Caco-2 (cell line): ENCODE measurements around the gene IKBKE. TPM values are rescaled to one million over a fixed set of nuclear protein-coding genes. Genes with fewer than 3 reads are reported as not detected.
A peak's percentile ranks its signal among the peaks of the same experiment; 100 is the strongest.

Experiments
- Bru-seq: library from RNA; stranded (reverse); fragments of 400-500 nt; gene quantifications from one replicate; lab custom pipeline; 2021; lab: Mats Ljungman, UMichigan
- BruChase-seq, 2 experiments: library from RNA; stranded (reverse); fragments of 400-500 nt; gene quantifications; one replicate each; lab custom pipeline; 2021; lab: Mats Ljungman, UMichigan
- BruUV-seq: library from RNA; stranded (reverse); fragments of 400-500 nt; replicated peaks from 2 replicates; lab custom pipeline; 2021; lab: Mats Ljungman, UMichigan
- CTCF ChIA-PET: fragments of 300-600 bp; sonication (Branson Sonifier 250); formaldehyde crosslinking; loops from one replicate; lab custom pipeline; 2022; ENCODE audit warnings: antibody characterized with exemption; lab: Charles Lee
- POLR2A ChIA-PET: fragments of 300-600 bp; sonication (Branson Sonifier 250); formaldehyde crosslinking; loops from one replicate; lab custom pipeline; 2022; ENCODE audit warnings: antibody characterized with exemption; lab: Charles Lee
- DNase-seq, 2 experiments: peaks; one replicate each; pipeline versions ENCODE4 v3.0.0 to v3.0.0-alpha.2; 2020 to 2022
- H3K27me3 ChIP-seq: replicated peaks from 2 replicates; pipeline ENCODE4 v1.6.0; 2011; ENCODE audit warnings: low read length; ENCODE audit not compliant: control insufficient read depth, insufficient read depth
- H3K36me3 ChIP-seq: 2 replicates; pipeline ENCODE4 v1.5.1; 2011; ENCODE audit warnings: low read length; ENCODE audit not compliant: control insufficient read depth, insufficient read depth
- H3K4me1 ChIP-seq: fragments of 250-450 bp; sonication (Bioruptor Pico); 2 replicates; pipeline ENCODE4 v1.5.1; 2020; ENCODE audit warnings: mild to moderate bottlenecking
- H3K4me3 ChIP-seq: 2 replicates; pipeline ENCODE4 v1.5.1; 2011; ENCODE audit warnings: low read depth, mild to moderate bottlenecking, control low read depth, low read length
- H3K9me3 ChIP-seq: fragments of 250-450 bp; sonication (Bioruptor Pico); 2 replicates; pipeline ENCODE4 v1.5.1; 2020; ENCODE audit warnings: mild to moderate bottlenecking, moderate library complexity
- H3K27ac Mint-ChIP-seq: one replicate; pipeline ENCODE4 v1.8.0; 2022; ENCODE audit warnings: mixed read lengths; ENCODE audit not compliant: unreplicated experiment
- H3K27me3 Mint-ChIP-seq: one replicate; pipeline ENCODE4 v1.8.0; 2022; ENCODE audit warnings: mixed read lengths; ENCODE audit not compliant: insufficient read depth, unreplicated experiment
- H3K36me3 Mint-ChIP-seq: one replicate; pipeline ENCODE4 v1.8.0; 2022; ENCODE audit warnings: mild to moderate bottlenecking, mixed read lengths; ENCODE audit not compliant: insufficient read depth, unreplicated experiment
- H3K4me1 Mint-ChIP-seq: one replicate; pipeline ENCODE4 v1.8.0; 2022; ENCODE audit warnings: low read depth, mixed read lengths; ENCODE audit not compliant: unreplicated experiment
- H3K4me3 Mint-ChIP-seq: one replicate; pipeline ENCODE4 v1.8.0; 2022; ENCODE audit warnings: mild to moderate bottlenecking, moderate library complexity, mixed read lengths; ENCODE audit not compliant: unreplicated experiment
- H3K9me3 Mint-ChIP-seq: one replicate; pipeline ENCODE4 v1.8.0; 2022; ENCODE audit warnings: mixed read lengths; ENCODE audit not compliant: unreplicated experiment
- CTCF ChIP-seq, 2 experiments: fragments of 200-600 bp in 1 of 2; IDR thresholded peaks; 1 replicate in 1 of 2; 2 replicates in 1 of 2; pipeline versions ENCODE4 v1.5.1 to v1.8.0; 2011 to 2022; ENCODE audit warnings: antibody characterized with exemption in 1 of 2, control low read depth in 1 of 2, inconsistent platforms in 1 of 2, low read depth in 1 of 2, low read length in 1 of 2, mild to moderate bottlenecking in 1 of 2, moderate library complexity in 1 of 2; ENCODE audit not compliant: insufficient read depth in 1 of 2, severe bottlenecking in 1 of 2, unreplicated experiment in 1 of 2
- intact Hi-C: fragments of 100-400 bp; cut with micrococcal nuclease; formaldehyde crosslinking; loops from one replicate; pipeline ENCODE4 v1.10.0; 2022; ENCODE audit not compliant: unreplicated experiment
- long read RNA-seq: library from polyadenylated mRNA; stranded (forward); transcript quantifications from one replicate; pipeline ENCODE4 v2.0.0, GENCODE V29; 2022
- total RNA-seq: library from RNA; stranded (reverse); gene quantifications from 2 replicates; pipeline ENCODE4 v1.2.3, GENCODE V29; 2022

IKBKE gene
- total RNA-seq (9.0 and 12.7 TPM in 2 replicates), Bru-seq, nascent RNA (percentile 47 among the genes with signal in this experiment), BruChase-seq, experiment 1, labeled RNA remaining after a 2-hour chase (percentile 49 among the genes with signal in this experiment), BruChase-seq, experiment 2, labeled RNA remaining after a 6-hour chase (percentile 44 among the genes with signal in this experiment)
- long read RNA-seq, transcript IKBKE-202 (5 exons, 678 nt), result major isoform, 6 of 20 reads
- long read RNA-seq, partial matches to known transcripts, result 3 of 20 reads
- long read RNA-seq, other reads (novel, unspliced or antisense), result 7 of 20 reads

DNA sequence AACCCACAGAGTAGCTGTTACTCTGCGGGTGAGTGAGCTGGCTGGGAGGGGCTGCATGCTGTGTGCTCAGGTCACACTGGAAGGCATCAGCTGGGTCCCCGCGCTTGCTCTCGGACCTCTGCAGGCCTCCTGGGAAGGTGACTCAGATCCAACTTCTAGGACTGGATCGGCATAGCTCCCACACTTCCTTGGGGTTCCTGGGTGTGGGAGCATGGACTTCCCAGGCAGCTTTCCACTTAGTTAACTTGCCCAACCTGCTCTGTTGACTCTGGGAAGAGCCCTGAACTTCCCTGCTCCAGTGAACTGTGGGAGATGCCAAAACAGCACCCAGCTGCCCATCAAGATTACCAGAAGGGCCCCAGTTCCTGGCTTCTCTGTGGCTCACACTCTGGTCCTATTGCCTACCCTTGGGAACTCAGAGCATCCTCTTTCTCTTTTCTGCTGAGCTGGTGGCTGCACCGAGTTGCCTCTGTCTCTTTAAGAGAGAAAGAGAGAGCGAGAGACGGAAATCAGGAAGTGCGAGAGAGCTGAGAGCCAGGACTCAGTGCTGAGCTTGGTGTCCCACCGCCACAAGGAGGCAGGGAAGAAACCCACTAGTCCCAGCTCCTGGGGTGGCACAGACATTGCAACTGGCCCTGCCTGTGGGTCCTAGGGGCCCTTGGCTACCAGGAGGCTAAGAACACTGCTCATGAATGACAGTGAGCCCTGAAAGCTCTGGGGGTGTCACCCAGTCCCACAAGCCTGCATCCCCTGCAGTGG lies at the start of gene IKBKE:
Gene IKBKE, plus strand, starts transcription at position 544 of the 759 bp plus-strand sequence. CDS start 2,752 bp downstream, outside the sequence.
- peak; percentile 29 to 33 for TF ChIP-seq CTCF (IDR thresholded peaks at IDR 0.05; ENCODE audit: insufficient read depth in 1 of 2, low read depth in 1 of 2, low read length in 1 of 2, severe bottlenecking in 1 of 2, unreplicated experiment in 1 of 2)
- peaks cover 10% of the 10 kb centered on the region for H3K36me3 Mint-ChIP-seq
- Histone ChIP-seq H3K27me3 (no peaks in the 10 kb centered on the region), H3K36me3 (no peaks in the 10 kb centered on the region), H3K9me3 (no peaks in the 10 kb centered on the region), H3K4me1 (peaks cover 20% of the 10 kb centered on the region), H3K4me3 (peak within 1 kb of the TSS; percentile 88)
- H3K4me3 Mint-ChIP-seq, result peak within 1 kb of the TSS; percentile 79
- CTCF ChIA-PET, result interaction anchor here (0.5 to 3.0 kb wide), 9 partner anchors 9 to 790 kb away, joined by 3 to 28 read pairs (median 5); partner anchors contain the start of gene SLC45A3
- peaks cover 23% of the 10 kb centered on the region for H3K4me1 Mint-ChIP-seq
- no peaks in the 10 kb centered on the region for H3K27me3 Mint-ChIP-seq
- peak; percentile 61 to 74 for DNase-seq
- no TSS peak for BruUV-seq
- intact Hi-C loops, result loop anchor here (1.0 kb wide), 1 partner anchor 9 kb away; no protein-coding TSS in a partner anchor
- H3K27ac Mint-ChIP-seq, result peak within 1 kb of the TSS; percentile 84
- POLR2A ChIA-PET, result no interaction called here
- H3K9me3 Mint-ChIP-seq, result no peaks in the 10 kb centered on the region

DNA sequence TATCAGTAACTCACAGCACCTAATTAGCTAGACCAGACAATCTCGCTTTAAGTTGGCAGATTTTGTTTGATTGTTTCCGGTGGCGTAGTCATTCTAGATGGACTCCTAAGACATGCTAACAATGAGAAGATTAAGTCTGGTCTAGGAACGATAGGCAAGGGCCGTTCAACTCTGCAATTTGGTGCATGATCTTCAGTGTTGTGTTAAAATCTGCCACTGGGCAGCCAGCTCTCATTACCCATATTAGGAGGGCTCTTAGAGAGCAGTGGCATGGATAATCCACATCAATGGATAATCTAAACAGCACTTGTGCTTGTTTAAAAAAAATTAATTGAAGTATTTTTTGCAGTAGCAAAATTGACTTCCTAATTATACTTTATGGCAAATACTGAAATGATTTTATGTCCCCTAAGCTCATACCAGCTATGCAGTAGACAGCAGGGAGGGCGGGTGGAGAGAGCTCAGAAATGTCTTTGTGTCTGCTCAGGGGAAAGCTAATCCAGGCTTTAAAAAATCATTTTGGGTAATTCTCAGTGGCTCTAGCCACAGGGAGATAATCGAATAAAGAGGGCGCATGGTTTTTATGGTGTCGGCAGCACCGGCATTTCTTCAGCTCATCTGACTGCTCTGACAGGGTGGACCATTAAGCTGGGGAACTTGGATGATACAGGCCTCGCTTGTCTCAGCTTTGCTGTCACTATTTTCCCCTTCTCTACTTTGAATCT lies 48.5 kb upstream of the IKBKE start:
- Mint-ChIP-seq H3K4me3 (no peak overlapping the region), H3K27ac (no peak overlapping the region), H3K36me3 (no peaks in the 10 kb centered on the region), H3K4me1 (peaks cover 7% of the 10 kb centered on the region), H3K9me3 (no peaks in the 10 kb centered on the region), H3K27me3 (no peaks in the 10 kb centered on the region)
- peaks cover 5% of the 10 kb centered on the region; the same call in 1 of the 2 replicates for H3K4me1 ChIP-seq
- ChIA-PET CTCF (no interaction called here), POLR2A (no interaction called here)
- H3K27me3 ChIP-seq, result no peaks in the 10 kb centered on the region
- BruUV-seq, result no TSS peak
- DNase-seq, result no peak
- no peaks in the 10 kb centered on the region for H3K36me3 ChIP-seq
- no peak overlapping the region for H3K4me3 ChIP-seq
- H3K9me3 ChIP-seq, result no peaks in the 10 kb centered on the region
- intact Hi-C loops, result no loop called here
- TF ChIP-seq CTCF (IDR thresholded peaks at IDR 0.05; ENCODE audit: insufficient read depth in 1 of 2, low read depth in 1 of 2, low read length in 1 of 2, severe bottlenecking in 1 of 2, unreplicated experiment in 1 of 2), result no peak

DNA sequence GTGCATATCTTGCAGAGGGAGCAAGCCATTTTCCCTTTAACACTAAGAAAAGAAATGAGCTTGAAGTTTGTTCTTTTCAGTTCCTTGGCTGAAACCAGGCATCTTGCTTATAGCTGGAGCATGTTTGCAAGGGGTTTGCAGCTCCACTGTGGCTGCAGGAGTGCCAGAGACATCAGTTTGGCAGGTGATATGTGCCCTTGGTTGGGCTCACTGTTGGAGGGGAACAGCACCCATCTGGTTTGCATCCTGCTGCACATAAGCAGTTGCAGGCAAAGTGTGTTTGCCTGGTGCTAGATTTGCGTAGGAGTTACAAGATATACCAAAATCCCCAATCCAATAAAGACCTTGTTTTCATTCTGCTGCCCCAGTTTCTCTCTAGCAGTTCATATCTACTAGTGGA lies 47.8 kb upstream of the IKBKE start:
- Histone ChIP-seq H3K4me1 (peaks cover 5% of the 10 kb centered on the region; the same call in 1 of the 2 replicates), H3K4me3 (no peak overlapping the region), H3K27me3 (no peaks in the 10 kb centered on the region), H3K9me3 (no peaks in the 10 kb centered on the region), H3K36me3 (no peaks in the 10 kb centered on the region)
- TF ChIP-seq CTCF (IDR thresholded peaks at IDR 0.05; ENCODE audit: insufficient read depth in 1 of 2, low read depth in 1 of 2, low read length in 1 of 2, severe bottlenecking in 1 of 2, unreplicated experiment in 1 of 2), result no peak
- ChIA-PET POLR2A (no interaction called here), CTCF (no interaction called here)
- no TSS peak for BruUV-seq
- Mint-ChIP-seq H3K9me3 (no peaks in the 10 kb centered on the region), H3K4me1 (peaks cover 7% of the 10 kb centered on the region), H3K27me3 (no peaks in the 10 kb centered on the region), H3K4me3 (no peak overlapping the region), H3K36me3 (no peaks in the 10 kb centered on the region), H3K27ac (no peak overlapping the region)
- intact Hi-C loops, result no loop called here
- no peak for DNase-seq
